Gastrocnemius medialis (tissue), 4 donors: ENCODE measurements around the gene NECTIN1. TPM values are rescaled to one million over a fixed set of nuclear protein-coding genes. Genes with fewer than 3 reads are reported as not detected.

Experiments
- ATAC-seq, 2 donors: fragments of 150-250 bp; one replicate each; pipeline ENCODE4 v1.9.1; 2016
- DNase-seq, 2 donors: peaks; one replicate each; pipeline ENCODE4 v3.0.0-alpha.2; 2019
- H3K27ac ChIP-seq, 4 donors: fragments of 200-600 bp; sonication (generic); 1 replicate in 1 of 4; 2 replicates in 3 of 4; pipeline ENCODE4 v1.5.1; 2016 to 2018; ENCODE audit warnings: mild to moderate bottlenecking in 2 of 4, moderate library complexity in 1 of 4
- H3K27me3 ChIP-seq, 3 donors: fragments of 200-600 bp; sonication (generic) in 2 of 3; 1 replicate in 1 of 3; 2 replicates in 2 of 3; pipeline versions ENCODE4 v1.5.1 to v1.6.0; 2016 to 2019; ENCODE audit warnings: mild to moderate bottlenecking in 1 of 3, moderate library complexity in 1 of 3
- H3K36me3 ChIP-seq, 2 donors: fragments of 200-600 bp; sonication (generic) in 1 of 2; one replicate each; pipeline ENCODE4 v1.5.1; 2017 to 2018
- H3K4me1 ChIP-seq, 2 donors: fragments of 200-600 bp; sonication (generic) in 1 of 2; one replicate each; pipeline ENCODE4 v1.5.1; 2016 to 2017; ENCODE audit warnings: mild to moderate bottlenecking in 2 of 2
- H3K4me3 ChIP-seq, 4 donors: fragments of 200-600 bp; sonication (generic) in 3 of 4; 1 replicate in 1 of 4; 2 replicates in 3 of 4; pipeline ENCODE4 v1.5.1; 2016 to 2019; ENCODE audit warnings: mild to moderate bottlenecking in 2 of 4
- H3K9me3 ChIP-seq, 3 donors: fragments of 200-600 bp; sonication (generic) in 2 of 3; 1 replicate in 1 of 3; 2 replicates in 2 of 3; pipeline ENCODE4 v1.5.1; 2016 to 2019
- CTCF ChIP-seq, 5 experiments: fragments of 450-650 bp in 3 of 5; fragments of 200-600 bp in 2 of 5; sonication (generic) in 2 of 5; IDR thresholded peaks in 4 of 5; conservative IDR thresholded peaks in 1 of 5; 1 replicate in 4 of 5; 2 replicates in 1 of 5; pipeline ENCODE4 v1.5.1; 2016 to 2019; ENCODE audit warnings: antibody characterized with exemption in 5 of 5, mild to moderate bottlenecking in 3 of 5, moderate library complexity in 3 of 5
- POLR2A ChIP-seq, 2 donors: fragments of 450-650 bp; IDR thresholded peaks; one replicate each; pipeline ENCODE4 v1.6.1; 2017; ENCODE audit warnings: antibody characterized with exemption in 2 of 2, mild to moderate bottlenecking in 2 of 2, moderate library complexity in 2 of 2
- in situ Hi-C, 4 donors: fragments of 200-750 bp; cut with MboI; loops; one replicate each; pipeline versions ENCODE4 v1.15.0 to v1.8.0; 2017; ENCODE audit warnings: low sequenced_read_pairs in 4 of 4
- intact Hi-C: fragments of 100-400 bp; cut with DNase I; formaldehyde crosslinking; loops from one replicate; pipeline ENCODE4 v1.15.1; 2023; ENCODE audit warnings: low total_unique reads
- total RNA-seq, 4 donors: library from RNA; depleted of rRNA; stranded (reverse); fragments of >200 nt; gene quantifications; one replicate each; pipeline versions ENCODE4 v1.1.0 to v1.2.3, GENCODE V29; 2016

NECTIN1 gene
- total RNA-seq, 4 donors from 2014 or later, result 0.66 to 2.2 (median 0.92) TPM

DNA sequence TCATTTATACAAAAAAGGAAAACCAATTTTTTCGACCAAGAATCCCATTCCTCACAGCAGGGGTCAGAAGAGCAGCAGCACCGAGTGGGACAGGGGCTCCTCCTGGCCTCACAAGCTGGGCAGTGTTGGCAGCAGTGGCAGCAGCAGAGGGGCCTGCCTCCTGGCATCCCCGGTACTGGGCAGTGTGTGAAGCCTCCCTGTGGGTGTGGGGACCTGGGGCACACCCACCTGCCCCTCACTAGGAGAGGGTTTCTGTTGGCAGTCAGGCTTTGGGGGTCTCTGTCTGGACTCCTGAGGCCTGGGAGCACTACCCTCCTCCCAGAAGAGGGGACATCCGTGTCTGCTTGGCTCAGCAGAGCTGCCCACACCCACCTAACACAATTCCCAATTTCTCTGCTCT, 67.8 kb downstream of the NECTIN1 start:
- H3K4me1 ChIP-seq, result no peaks in the 10 kb centered on the region
- H3K27me3 ChIP-seq, result no peaks in the 10 kb centered on the region
- TF ChIP-seq CTCF (IDR thresholded peaks at IDR 0.05 in 4 of 5, conservative IDR thresholded peaks at IDR 0.05 in 1 of 5), result no peak
- no peak for TF ChIP-seq POLR2A (IDR thresholded peaks at IDR 0.05)
- ATAC-seq (no peak), DNase-seq (no peak)
- no peaks in the 10 kb centered on the region for H3K9me3 ChIP-seq
- H3K27ac ChIP-seq, result no peak overlapping the region
- no peak overlapping the region for H3K4me3 ChIP-seq
- H3K36me3 ChIP-seq, result no peaks in the 10 kb centered on the region
- intact Hi-C loops, result no loop called here
- in situ Hi-C loops, result loop anchor here (10.0 to 25.0 kb wide), 3 partner anchors 74 to 626 kb away; no protein-coding TSS in a partner anchor

GRCh38 chr11:119659971-119660723, 68.9 kb downstream of the NECTIN1 start:
- H3K4me3 ChIP-seq, result no peak overlapping the region
- no peaks in the 10 kb centered on the region for H3K4me1 ChIP-seq
- H3K27ac ChIP-seq, result no peak overlapping the region
- DNase-seq, result no peak
- no peaks in the 10 kb centered on the region for H3K27me3 ChIP-seq
- no peaks in the 10 kb centered on the region for H3K36me3 ChIP-seq
- no peak for TF ChIP-seq POLR2A (IDR thresholded peaks at IDR 0.05)
- no peak for TF ChIP-seq CTCF (IDR thresholded peaks at IDR 0.05 in 4 of 5, conservative IDR thresholded peaks at IDR 0.05 in 1 of 5)
- intact Hi-C loops (no loop called here), in situ Hi-C loops (loop anchor here (10.0 to 25.0 kb wide), 3 partner anchors 75 to 627 kb away; no protein-coding TSS in a partner anchor)
- no peak for ATAC-seq
- no peaks in the 10 kb centered on the region for H3K9me3 ChIP-seq

DNA sequence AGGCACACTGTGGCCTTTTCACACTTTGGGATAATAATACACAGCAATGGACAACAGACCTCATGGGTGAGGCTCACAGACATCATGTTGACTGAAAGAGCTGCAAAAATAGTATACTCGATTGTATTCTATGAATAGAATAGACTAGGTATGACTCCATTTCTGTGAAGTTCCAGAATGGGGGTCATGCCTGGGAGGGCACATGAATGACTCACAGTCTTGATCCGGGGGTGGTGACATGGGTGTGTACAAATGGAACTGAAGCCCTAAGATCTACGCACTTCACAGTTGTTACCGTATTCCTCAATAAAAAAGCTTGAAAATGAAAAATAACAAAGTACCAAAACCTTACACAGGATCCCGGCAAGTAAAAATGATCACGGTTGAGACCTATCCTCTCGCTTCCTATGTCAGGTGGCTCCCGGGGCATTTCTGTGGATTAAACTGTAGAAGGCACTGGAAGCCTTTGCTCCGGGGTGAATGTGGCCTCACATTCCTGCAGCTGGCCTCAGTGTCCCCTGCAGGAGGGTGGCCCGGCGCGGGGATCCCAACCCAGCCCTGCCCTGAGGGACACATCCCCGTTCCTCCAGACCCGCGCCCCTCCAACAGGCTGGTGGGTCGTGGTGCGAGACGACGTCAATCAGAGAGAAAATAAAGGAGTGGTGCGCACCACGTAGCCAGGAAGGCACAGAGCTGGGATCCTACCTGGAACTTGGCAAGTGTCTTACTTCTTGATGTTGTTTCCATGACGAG, 75.9 kb downstream of the NECTIN1 start:
- intact Hi-C loops (no loop called here), in situ Hi-C loops (loop anchor here in 1 of 4 donors (25.0 kb wide), 1 partner anchor 634 kb away; no protein-coding TSS in a partner anchor)
- H3K4me1 ChIP-seq, result no peaks in the 10 kb centered on the region
- no peaks in the 10 kb centered on the region for H3K36me3 ChIP-seq
- no peak overlapping the region for H3K27ac ChIP-seq
- H3K9me3 ChIP-seq, result no peaks in the 10 kb centered on the region
- no peak for ATAC-seq
- DNase-seq, result no peak
- no peaks in the 10 kb centered on the region for H3K27me3 ChIP-seq
- no peak overlapping the region for H3K4me3 ChIP-seq
- no peak for TF ChIP-seq POLR2A (IDR thresholded peaks at IDR 0.05)
- TF ChIP-seq CTCF (IDR thresholded peaks at IDR 0.05 in 4 of 5, conservative IDR thresholded peaks at IDR 0.05 in 1 of 5), result no peak

DNA sequence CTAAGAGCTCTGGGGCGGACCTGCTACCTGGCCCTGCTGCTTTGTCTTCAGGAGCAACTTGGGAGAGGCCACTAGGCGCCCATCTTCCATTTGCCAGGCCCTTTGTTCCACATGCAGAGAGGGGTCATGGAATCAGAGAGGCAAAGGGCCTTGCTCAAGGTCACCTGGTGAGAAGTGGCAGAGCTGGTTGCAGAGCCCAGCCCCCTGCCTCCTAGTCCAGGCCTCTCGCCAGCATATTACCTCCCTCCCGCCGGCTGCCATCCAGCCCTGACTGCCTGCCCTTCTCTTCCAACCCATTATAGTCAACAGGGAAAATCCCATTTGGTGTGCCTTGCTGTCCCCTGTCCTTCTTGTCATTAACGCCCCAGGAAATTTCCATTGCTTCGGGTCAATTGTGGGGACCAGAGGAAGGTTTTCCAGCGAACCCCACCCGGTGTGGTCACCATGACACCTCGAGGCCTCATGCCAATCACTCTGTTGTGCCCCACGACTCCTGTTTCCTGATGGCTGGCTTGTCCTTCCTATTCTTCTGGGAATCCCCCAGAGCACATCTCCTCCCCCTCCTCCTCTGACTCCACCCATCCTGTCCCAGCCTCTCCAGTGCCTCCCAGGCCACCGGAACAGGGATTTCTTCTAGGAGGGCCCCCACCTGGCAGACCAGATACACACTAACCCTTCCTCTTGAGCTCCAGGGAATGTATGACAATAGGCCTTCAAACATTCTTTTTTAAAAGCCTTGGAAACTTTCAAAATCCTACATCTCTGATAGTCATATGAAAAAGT, 77.0 kb downstream of the NECTIN1 start:
- DNase-seq (no peak), ATAC-seq (no peak)
- Histone ChIP-seq H3K4me3 (no peak overlapping the region), H3K27ac (no peak overlapping the region), H3K4me1 (no peaks in the 10 kb centered on the region), H3K27me3 (no peaks in the 10 kb centered on the region), H3K36me3 (no peaks in the 10 kb centered on the region), H3K9me3 (no peaks in the 10 kb centered on the region)
- TF ChIP-seq CTCF (IDR thresholded peaks at IDR 0.05 in 4 of 5, conservative IDR thresholded peaks at IDR 0.05 in 1 of 5) (no peak), POLR2A (IDR thresholded peaks at IDR 0.05) (no peak)
- in situ Hi-C loops (loop anchor here in 1 of 4 donors (25.0 kb wide), 1 partner anchor 635 kb away; no protein-coding TSS in a partner anchor), intact Hi-C loops (no loop called here)
